HCT116 (cell line): Measurements from ENCODE around the gene FAIM2. TPM values are rescaled to one million over a fixed set of nuclear protein-coding genes. Genes with fewer than 3 reads are reported as not detected.

Experiments
- ATAC-seq: fragments of 200-7000 bp; cut with Tn5 transposase; 2 replicates; pipeline ENCODE4 v1.9.1; 2020; ENCODE audit warnings: mild to moderate bottlenecking, moderate library complexity
- BruUV-seq: library from RNA; stranded (reverse); fragments of 400-500 nt; replicated peaks from 2 replicates; lab custom pipeline; 2021; lab: Mats Ljungman, UMichigan
- CTCF ChIA-PET: fragments of 300-600 bp; sonication (Branson Sonifier 250); formaldehyde crosslinking; loops from one replicate; lab custom pipeline; 2021; ENCODE audit warnings: antibody characterized with exemption; lab: Charles Lee
- POLR2A ChIA-PET: fragments of 300-600, 350-600 bp; sonication (Branson Sonifier 250); formaldehyde crosslinking; loops from one replicate; lab custom pipeline; 2021; ENCODE audit warnings: antibody characterized with exemption; lab: Charles Lee
- RAD21 ChIA-PET, 2 experiments: fragments of 300-600 bp; sonication (Branson Sonifier 250); formaldehyde crosslinking; loops; one replicate each; lab custom pipeline; 2023; ENCODE audit warnings: low total read pairs in 2 of 2; ENCODE audit not compliant: uncharacterized antibody in 2 of 2, unreplicated experiment in 2 of 2, low non-redundant PET in 1 of 2; lab: Charles Lee
- DNase-seq: peaks from one replicate; pipeline ENCODE4 v3.0.0-alpha.2; 2010; ENCODE audit warnings: low read depth, low spot score
- H2AFZ ChIP-seq: fragments of 200-600 bp; shearing (Covaris generic), sonication (generic); 2 replicates; pipeline ENCODE4 v1.6.1; 2017; ENCODE audit warnings: low read depth, mixed run types, mixed read lengths, antibody characterized with exemption, low read length; ENCODE audit not compliant: poor library complexity, severe bottlenecking
- H3K27ac ChIP-seq: 2 replicates; pipeline ENCODE4 v1.5.1; 2012; ENCODE audit warnings: low read depth, low read length
- H3K27me3 ChIP-seq: fragments of 200-600 bp; sonication (generic); 2 replicates; pipeline ENCODE4 v1.6.1; 2016; ENCODE audit warnings: mixed run types, low read length, mixed read lengths; ENCODE audit not compliant: insufficient read depth
- H3K36me3 ChIP-seq, 2 experiments: fragments of 200-500 bp in 1 of 2; fragments of 200-600 bp in 1 of 2; sonication (Bioruptor generic) in 1 of 2; sonication (generic) in 1 of 2; 2 replicates each; pipeline versions ENCODE4 v1.5.1 to v1.6.1; 2014 to 2016; ENCODE audit warnings: low read length in 2 of 2, inconsistent platforms in 1 of 2, mixed read lengths in 1 of 2, mixed run types in 1 of 2; ENCODE audit not compliant: insufficient read depth in 2 of 2, control insufficient read depth in 1 of 2
- H3K4me1 ChIP-seq, 2 experiments: fragments of 200-600 bp in 1 of 2; sonication (generic) in 1 of 2; 2 replicates each; pipeline versions ENCODE4 v1.5.1 to v1.6.1; 2012 to 2017; ENCODE audit warnings: low read length in 2 of 2, inconsistent platforms in 1 of 2, mild to moderate bottlenecking in 1 of 2, mixed read lengths in 1 of 2, mixed run types in 1 of 2, moderate library complexity in 1 of 2; ENCODE audit not compliant: insufficient read depth in 2 of 2, control insufficient read depth in 1 of 2
- H3K4me2 ChIP-seq: fragments of 200-600 bp; sonication (generic); 2 replicates; pipeline ENCODE4 v1.6.1; 2017; ENCODE audit warnings: mixed run types, low read length, mixed read lengths
- H3K4me3 ChIP-seq, 2 experiments: fragments of 200-600 bp in 1 of 2; sonication (generic) in 1 of 2; replicated peaks in 1 of 2; 2 replicates each; pipeline ENCODE4 v1.5.1; 2011 to 2016; ENCODE audit warnings: low read length in 2 of 2, control low read depth in 1 of 2, low read depth in 1 of 2, mild to moderate bottlenecking in 1 of 2, mixed read lengths in 1 of 2, mixed run types in 1 of 2
- H3K79me2 ChIP-seq: fragments of 200-600 bp; sonication (generic); 2 replicates; pipeline ENCODE4 v1.6.1; 2017; ENCODE audit warnings: mild to moderate bottlenecking, mixed run types, low read length, moderate library complexity, mixed read lengths; ENCODE audit not compliant: insufficient read depth
- H3K9ac ChIP-seq: fragments of 200-600 bp; sonication (generic); 2 replicates; pipeline ENCODE4 v1.6.1; 2016; ENCODE audit warnings: low read length, mixed read lengths
- H3K9me2 ChIP-seq: fragments of 200-600 bp; sonication (generic), shearing (Covaris generic); 2 replicates; pipeline ENCODE4 v1.6.1; 2017; ENCODE audit warnings: mixed run types, mild to moderate bottlenecking, moderate library complexity; ENCODE audit not compliant: insufficient read depth
- H3K9me3 ChIP-seq, 2 experiments: fragments of 200-500 bp in 1 of 2; fragments of 200-600 bp in 1 of 2; sonication (Bioruptor generic) in 1 of 2; sonication (generic) in 1 of 2; 2 replicates each; pipeline ENCODE4 v1.6.1; 2014 to 2017; ENCODE audit warnings: low read length in 2 of 2, mixed read lengths in 2 of 2, inconsistent platforms in 1 of 2, low read depth in 1 of 2, mild to moderate bottlenecking in 1 of 2, mixed run types in 1 of 2, moderate library complexity in 1 of 2; ENCODE audit not compliant: control insufficient read depth in 1 of 2, insufficient read depth in 1 of 2
- H4K20me1 ChIP-seq: fragments of 200-600 bp; sonication (generic), shearing (Covaris generic); 2 replicates; pipeline ENCODE4 v1.6.1; 2017; ENCODE audit warnings: mixed run types, mild to moderate bottlenecking, moderate library complexity; ENCODE audit not compliant: insufficient read depth
- CBX3 ChIP-seq: IDR thresholded peaks from 2 replicates; pipeline ENCODE4 v1.6.1; 2012; ENCODE audit warnings: low read depth
- CEBPB ChIP-seq: IDR thresholded peaks from 2 replicates; pipeline ENCODE4 v1.6.1; 2012; ENCODE audit warnings: low read depth
- CTCF ChIP-seq, 3 experiments: fragments of 200-600 bp in 1 of 3; sonication (generic) in 1 of 3; IDR thresholded peaks in 2 of 3; conservative IDR thresholded peaks in 1 of 3; 2 replicates each; pipeline ENCODE4 v1.5.1; 2012 to 2017; ENCODE audit warnings: low read depth in 2 of 3, low read length in 2 of 3, antibody characterized with exemption in 1 of 3, borderline replicate concordance in 1 of 3, control low read depth in 1 of 3, mild to moderate bottlenecking in 1 of 3, mixed read lengths in 1 of 3, mixed run types in 1 of 3, moderate library complexity in 1 of 3; ENCODE audit not compliant: insufficient read depth in 1 of 3
- EZH2 ChIP-seq: fragments of 200-600 bp; sonication (generic); IDR thresholded peaks from 2 replicates; pipeline ENCODE4 v1.6.1; 2017; ENCODE audit warnings: antibody characterized with exemption, mixed run types
- FOSL1 ChIP-seq: IDR thresholded peaks from 2 replicates; pipeline ENCODE4 v1.6.1; 2012; ENCODE audit warnings: low read depth
- POLR2A ChIP-seq: IDR thresholded peaks from 2 replicates; pipeline ENCODE4 v1.7.0; 2011; ENCODE audit warnings: borderline replicate concordance; ENCODE audit not compliant: insufficient read depth, insufficient read length; ENCODE audit errors: extremely low read depth
- RAD21 ChIP-seq: IDR thresholded peaks from 2 replicates; pipeline ENCODE4 v1.6.1; 2012; ENCODE audit warnings: low read depth, mild to moderate bottlenecking
- SIN3A ChIP-seq: IDR thresholded peaks from 2 replicates; pipeline ENCODE4 v1.6.1; 2012; ENCODE audit warnings: low read depth
- SP1 ChIP-seq: IDR thresholded peaks from 2 replicates; pipeline ENCODE4 v1.6.1; 2012; ENCODE audit warnings: low read depth
- SRF ChIP-seq: IDR thresholded peaks from 2 replicates; pipeline ENCODE4 v1.6.1; 2012; ENCODE audit warnings: low read depth
- intact Hi-C: fragments of 100-400 bp; cut with micrococcal nuclease; formaldehyde crosslinking; loops from 2 replicates; pipeline ENCODE4 v1.10.0; 2022
- total RNA-seq: library from RNA; stranded (reverse); gene quantifications from one replicate; pipeline ENCODE4 v1.2.1, GENCODE V29; 2021; ENCODE audit not compliant: unreplicated experiment

Gene FAIM2
- total RNA-seq, 1 experiment from 2014 or later, result not detected

DNA sequence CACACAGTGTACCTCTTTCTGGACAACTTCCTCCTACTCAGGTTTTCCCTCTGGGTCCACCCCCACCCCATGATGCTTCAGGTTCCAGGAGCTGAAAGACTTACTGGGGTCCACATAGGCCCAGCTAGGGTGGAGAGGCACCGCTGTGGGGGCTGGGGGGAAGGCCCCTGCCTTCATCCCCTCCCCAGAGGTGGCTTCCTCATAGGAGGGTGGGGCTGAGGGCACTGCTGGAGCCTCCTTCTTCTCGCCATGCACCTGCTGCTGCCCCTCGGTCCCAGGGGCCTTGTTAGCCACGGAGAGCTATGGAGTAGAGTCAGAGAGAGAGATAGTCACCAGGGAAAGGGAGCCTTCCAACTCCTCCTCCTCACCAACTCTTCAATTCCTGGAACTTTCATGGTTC is 2.7 kb downstream of the FAIM2 start:
- TF ChIP-seq FOSL1 (no peak), SIN3A (no peak), CBX3 (no peak), RAD21 (no peak), POLR2A (no peak), SP1 (no peak), CTCF (IDR thresholded peaks at IDR 0.05 in 2 of 3, conservative IDR thresholded peaks at IDR 0.05 in 1 of 3; ENCODE audit: borderline replicate concordance in 1 of 3, insufficient read depth in 1 of 3, low read depth in 2 of 3, low read length in 2 of 3) (no peak), CEBPB (no peak), EZH2 (no peak)
- no peak overlapping the region for H3K27ac ChIP-seq
- no peak overlapping the region for H3K9ac ChIP-seq
- peaks cover 3% of the 10 kb centered on the region; the same call in 1 of the 2 replicates for H3K27me3 ChIP-seq
- H3K36me3 ChIP-seq, result no peaks in the 10 kb centered on the region
- intact Hi-C loops, result no loop called here
- ChIA-PET CTCF (no interaction called here), POLR2A (no interaction called here), RAD21 (no interaction called here)
- no peaks in the 10 kb centered on the region for H3K9me2 ChIP-seq
- no peak overlapping the region for H2AFZ ChIP-seq
- no TSS peak for BruUV-seq
- no peaks in the 10 kb centered on the region for H3K79me2 ChIP-seq
- no peaks in the 10 kb centered on the region for H4K20me1 ChIP-seq
- ATAC-seq (no peak), DNase-seq (no peak)
- no peak overlapping the region for H3K4me3 ChIP-seq
- no peaks in the 10 kb centered on the region for H3K4me1 ChIP-seq
- H3K4me2 ChIP-seq, result no peak overlapping the region
- H3K9me3 ChIP-seq, result no peaks in the 10 kb centered on the region

GRCh38 chr12:49900371-49900770 is 3.3 kb downstream of the FAIM2 start:
- Histone ChIP-seq H3K9me3 (no peaks in the 10 kb centered on the region), H3K27ac (no peak overlapping the region), H3K36me3 (no peaks in the 10 kb centered on the region), H3K79me2 (no peaks in the 10 kb centered on the region), H3K4me3 (no peak overlapping the region), H3K4me1 (no peaks in the 10 kb centered on the region), H4K20me1 (no peaks in the 10 kb centered on the region), H3K9me2 (no peaks in the 10 kb centered on the region), H3K4me2 (no peak overlapping the region), H2AFZ (no peak overlapping the region), H3K9ac (no peak overlapping the region), H3K27me3 (peaks cover 3% of the 10 kb centered on the region; the same call in 1 of the 2 replicates)
- intact Hi-C loops, result no loop called here
- RAD21 ChIA-PET, result no interaction called here
- CTCF ChIA-PET, result no interaction called here
- POLR2A ChIA-PET, result no interaction called here
- BruUV-seq, result no TSS peak
- DNase-seq, result no peak
- TF ChIP-seq SRF, result no peak
- no peak for TF ChIP-seq SIN3A
- no peak for ATAC-seq
